Superior temporal gyrus (tissue), 1 donor: ENCODE results near the gene SYTL3.
"Not testable (repeated sequence)": the region's sequence is repeated elsewhere in the genome, so short reads cannot be mapped to it uniquely, and the experiment has no call there.

Source experiments
- DNase-seq: peaks from one replicate; pipeline ENCODE4 v3.0.0-alpha.2; 2016; ENCODE audit errors: extremely low spot score

The SYTL3 gene

DNA sequence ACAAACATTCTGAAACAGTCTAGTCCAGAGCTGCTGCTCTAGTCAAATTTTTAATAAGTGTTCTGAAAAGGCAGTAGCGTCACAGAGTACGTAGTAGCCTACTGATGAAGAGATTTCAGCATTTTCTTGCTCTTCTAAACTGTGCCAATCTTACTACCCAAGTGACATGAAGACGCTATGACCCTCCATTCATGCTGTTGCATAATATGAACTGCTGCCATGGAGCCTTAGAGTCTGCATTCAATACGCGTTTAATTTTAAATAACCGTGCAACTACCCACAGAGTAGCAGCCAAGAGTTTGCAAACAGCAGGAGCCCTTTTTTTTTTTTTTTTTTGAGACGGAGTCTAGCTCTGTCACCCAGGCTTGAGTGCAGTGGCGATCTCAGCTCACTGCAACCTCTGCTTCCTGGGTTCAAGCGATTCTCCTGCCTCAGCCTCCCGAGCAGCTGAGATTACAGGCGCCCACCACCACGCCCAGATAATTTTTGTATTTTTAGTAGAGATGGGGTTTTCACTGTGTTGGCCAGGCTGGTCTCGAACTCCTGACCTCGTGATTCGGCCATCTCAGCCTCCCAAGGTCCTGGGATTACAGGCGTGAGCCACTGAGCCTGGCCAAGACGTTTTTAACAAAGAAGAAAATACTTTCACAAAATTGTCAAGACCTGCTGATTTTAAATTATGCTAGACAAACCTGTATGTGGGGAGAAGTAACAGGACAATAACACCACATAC, 125.0 kb downstream of the SYTL3 start:
- no peak for DNase-seq

DNA sequence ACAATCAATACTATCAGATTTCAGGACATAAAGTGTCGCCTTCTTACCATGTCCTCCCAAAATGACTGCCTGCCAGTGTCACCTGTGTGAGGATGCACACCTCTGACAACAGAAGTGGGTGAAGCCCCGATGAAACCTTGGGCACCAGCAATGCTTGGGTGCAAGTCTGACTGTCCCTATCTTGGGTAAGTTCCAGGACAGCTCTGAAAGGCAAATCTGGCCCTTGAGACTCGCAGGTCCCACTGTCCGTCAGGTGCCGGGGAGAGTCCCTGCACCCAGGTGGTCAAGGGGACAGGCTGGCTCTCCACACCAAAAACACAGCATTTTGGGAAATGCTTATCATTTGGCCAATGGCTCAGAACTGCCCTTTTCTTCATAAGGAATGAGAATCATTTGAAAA, 126.0 kb downstream of the SYTL3 start:
- DNase-seq: no peak

DNA sequence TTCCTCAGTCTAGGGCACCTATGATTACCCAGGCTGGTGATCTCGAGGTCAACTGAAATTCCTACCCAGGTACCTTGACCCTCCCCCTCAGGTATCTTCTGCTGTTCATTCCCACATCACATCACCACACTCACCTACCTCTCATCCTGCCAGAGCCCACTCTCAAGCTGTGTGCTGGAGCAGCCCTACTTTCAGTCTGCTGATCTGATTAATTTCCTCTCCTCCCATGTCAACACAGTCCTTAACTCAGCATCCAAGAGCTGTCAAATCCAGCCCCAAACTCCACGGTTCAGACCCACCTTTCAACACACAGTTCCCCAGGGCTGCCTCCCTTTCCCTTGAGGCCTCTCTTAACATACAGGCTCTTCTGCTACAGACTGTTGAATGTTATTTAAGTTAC, 126.9 kb downstream of the SYTL3 start:
- no peak for DNase-seq

DNA sequence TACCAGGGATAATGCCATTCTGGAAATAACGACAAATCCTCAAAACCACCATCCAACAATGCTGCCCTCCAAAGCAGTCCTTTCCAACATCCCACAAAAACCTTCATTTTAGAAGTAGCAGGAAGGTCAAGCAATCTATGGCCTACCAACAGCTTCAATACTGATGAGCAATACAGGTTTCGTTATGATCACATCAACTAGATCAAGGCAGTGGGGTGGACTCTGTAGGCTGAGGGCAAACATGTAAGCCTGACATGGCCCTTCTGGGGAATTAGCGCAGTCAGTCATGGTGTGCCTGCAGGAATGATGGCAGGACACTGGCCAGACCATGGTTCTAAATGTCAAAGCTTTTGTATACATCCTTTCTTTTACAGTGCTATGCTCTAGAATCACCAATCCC, 127.7 kb downstream of the SYTL3 start:
- no peak for DNase-seq

DNA sequence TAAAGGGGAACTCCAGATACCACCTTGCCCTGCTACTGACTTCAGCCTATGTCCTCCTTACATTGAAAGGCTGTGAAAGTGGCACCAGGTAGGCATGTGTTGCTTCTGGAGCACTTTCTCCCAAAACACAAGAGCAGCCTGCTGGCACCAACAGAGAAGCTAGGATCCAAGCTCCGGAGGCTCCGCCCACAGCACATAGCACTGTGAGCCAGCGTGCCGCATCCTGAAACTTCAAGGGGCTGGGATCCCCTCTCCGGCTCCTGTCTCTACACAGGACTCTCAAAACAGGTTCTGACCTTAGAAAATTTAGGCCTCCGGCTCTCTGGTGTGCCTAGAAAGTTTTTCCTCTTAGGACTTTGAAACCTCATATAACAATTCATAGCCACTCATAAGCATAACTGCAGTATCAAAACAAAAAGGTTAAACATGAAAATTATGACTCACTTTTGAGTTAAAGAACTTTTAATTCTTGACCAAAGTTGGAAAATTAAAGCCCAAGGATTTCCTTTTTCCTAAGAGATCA, 128.2 kb downstream of the SYTL3 start:
- DNase-seq: no peak

DNA sequence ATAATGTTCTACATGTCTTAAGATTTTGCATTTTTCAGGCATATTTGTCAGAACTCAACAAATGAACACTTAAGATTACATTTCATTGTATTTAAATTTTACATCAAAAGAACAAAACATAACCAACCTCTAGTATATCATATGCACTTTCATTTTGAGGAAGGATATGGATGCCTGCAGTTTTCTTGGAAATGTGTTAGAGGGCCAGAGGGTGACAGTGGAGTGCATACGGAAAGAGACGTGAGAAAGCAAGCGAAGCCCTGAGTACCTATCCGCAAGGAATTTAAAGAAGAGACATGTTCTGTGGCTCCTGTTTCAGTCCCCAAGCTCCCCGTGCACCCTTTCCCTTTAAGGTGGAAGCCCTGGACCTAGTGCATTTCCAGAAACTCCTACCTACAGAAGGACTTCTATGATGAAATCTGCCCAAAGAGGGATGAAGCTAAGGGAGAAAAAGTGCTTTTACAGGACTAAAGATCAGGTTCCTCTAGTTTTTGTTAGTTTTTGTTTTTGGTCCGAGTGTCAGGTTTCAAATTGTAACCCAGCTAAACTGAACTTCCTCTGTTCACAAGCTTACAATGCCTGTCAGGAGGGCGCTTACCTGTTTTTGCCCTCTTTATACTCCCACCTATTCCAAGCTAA, 130.5 kb downstream of the SYTL3 start:
- no peak for DNase-seq

DNA sequence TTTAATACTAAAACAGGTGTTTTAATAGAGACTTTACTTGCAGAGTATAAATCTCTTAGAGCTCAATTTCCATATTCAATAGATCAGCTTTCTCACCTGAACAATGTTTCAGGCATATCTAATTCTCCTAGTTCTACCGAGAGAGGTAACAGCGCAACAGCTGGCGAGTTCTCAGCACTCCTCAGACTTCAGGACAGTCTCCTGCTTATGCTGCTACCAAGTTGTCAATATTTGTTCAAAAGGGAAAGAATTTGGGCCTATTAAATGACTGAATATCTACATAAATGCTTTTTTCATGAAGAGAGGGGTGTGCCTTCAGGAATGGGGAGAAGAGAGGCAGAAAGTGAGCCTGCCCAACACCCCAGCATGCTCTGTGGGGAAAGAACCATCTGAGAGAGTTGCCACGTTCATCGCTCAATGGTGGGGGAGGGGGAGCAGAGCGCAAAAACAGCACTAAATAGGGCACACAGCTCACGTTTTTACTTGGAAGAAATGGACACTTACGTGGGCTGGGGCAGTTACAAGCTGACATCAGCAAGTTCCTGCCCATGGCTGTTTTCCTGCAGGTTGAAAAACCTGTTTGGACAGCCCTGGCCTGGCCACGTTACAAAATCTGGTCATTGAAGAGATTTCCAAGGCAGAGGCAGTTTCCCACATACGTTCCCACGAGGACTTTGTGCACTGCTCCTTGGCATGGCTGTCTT, 131.3 kb downstream of the SYTL3 start:
- no peak for DNase-seq

DNA sequence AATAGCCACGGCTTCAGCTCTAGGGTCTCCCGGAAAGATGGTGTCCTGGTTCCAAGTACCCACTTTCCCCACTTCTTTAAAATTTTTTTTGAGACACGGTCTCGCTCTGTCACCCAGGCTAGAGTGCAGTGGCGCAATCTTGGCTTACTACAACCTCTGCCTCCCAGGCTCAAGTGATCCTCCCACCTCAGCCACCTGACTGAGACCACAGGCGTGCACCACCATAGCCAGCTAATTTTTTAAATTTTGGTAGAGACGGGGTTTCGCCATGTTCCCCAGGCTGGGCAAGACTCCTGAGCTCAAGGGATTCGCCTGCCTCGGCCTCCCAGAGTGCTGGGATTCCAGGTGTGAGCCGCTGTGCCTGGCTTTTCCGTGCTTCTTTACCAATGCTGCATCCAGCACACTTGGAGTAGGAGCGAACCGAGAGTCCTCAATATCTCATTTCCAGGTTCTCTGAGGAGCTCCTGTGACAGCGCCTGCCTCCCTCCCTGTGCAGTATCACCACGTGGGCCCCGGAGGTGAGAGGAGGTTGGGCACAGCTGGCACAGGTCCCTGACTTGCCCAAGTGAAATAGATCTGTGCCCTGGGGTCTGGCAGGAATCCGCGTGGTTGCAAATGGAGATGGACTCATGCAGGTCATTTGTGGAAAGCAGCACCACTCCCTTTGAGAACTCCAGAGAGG, 132.0 kb downstream of the SYTL3 start:
- no peak for DNase-seq

DNA sequence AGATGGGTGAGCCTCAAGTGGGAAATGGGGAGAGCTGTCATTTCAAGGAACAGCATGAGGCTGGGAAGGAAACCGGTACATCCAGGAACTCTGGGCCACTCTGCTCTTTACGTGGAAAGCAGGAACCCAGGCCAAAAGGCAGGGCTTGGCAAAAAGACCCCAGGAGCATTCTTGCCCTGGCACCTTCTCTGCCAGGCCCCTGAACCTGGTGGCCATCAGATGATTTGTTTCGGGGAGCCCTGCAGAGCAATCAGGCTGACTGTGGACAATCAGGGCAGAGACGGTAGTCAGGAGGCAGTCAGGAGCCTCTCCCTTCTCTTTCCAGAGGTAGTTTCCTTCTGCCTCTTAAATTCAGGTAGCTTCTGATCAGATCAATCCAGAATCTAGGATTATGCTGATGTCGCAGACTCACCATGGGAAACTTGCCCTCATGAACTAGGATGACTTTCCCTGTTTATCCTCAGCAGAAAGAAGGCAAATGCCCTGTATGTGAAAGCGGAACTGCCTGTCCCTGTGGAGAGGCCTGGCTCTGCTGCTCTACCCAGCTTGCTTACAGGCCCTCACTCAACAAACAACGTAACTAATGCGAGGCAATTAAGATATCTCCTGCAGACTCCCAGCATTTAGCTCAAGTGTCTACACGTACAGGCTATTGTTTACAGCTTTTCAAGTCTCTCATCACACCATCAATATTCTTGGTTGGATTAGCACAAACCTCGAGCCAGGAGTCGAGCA, 132.7 kb downstream of the SYTL3 start:
- no peak for DNase-seq

DNA sequence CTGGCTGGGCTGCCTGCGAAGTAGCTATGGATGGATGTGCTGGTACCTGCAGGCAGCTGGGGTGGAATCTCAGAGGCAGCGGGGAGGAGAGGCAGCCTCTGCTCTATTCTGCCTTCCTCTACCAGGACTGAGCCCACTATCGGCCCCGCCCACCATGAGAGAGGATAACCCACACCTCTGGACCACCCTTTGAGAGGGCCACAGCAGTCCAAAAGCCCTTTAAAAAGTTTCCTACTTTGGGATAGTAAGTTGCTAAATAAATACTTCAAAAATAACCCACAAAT, 133.3 kb downstream of the SYTL3 start:
- DNase-seq: no peak

DNA sequence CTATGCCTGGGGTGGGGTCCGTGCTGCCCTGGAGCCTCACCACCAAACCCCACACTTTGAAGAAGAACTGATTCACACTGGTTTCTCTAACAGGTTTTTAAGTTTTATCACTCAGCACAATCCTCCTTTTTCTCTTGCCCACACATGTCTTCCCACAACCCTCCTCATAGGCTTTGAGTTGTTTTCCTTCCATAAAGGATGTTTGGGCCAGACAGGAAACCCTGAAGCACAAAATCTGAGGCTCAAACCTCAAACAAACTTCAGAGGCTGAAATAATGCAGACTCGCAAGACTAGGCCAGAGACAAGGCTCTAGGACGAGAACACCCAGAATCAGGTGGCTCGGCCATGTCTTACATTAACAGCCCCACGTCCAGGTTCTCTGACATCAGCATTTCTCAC, 134.0 kb downstream of the SYTL3 start:
- no peak for DNase-seq

DNA sequence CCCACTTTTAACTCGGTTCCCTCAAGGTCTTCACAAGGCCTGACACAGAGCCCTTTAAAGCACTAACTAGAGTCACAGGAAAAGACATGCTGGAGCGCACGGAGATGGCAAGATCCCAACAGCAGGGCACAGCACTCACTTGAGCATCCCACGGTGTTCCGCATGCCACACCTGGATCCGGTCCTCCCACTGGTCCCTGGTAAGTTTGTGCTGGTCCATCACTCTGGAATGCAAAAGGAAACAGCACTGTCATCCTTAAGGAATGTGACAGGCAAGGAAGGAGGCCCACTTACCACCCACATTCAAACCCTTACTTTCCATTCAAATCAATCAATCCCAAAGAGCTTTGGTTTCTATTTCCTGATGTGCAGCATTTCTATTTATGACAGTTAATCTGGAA, 134.7 kb downstream of the SYTL3 start:
- no peak for DNase-seq

DNA sequence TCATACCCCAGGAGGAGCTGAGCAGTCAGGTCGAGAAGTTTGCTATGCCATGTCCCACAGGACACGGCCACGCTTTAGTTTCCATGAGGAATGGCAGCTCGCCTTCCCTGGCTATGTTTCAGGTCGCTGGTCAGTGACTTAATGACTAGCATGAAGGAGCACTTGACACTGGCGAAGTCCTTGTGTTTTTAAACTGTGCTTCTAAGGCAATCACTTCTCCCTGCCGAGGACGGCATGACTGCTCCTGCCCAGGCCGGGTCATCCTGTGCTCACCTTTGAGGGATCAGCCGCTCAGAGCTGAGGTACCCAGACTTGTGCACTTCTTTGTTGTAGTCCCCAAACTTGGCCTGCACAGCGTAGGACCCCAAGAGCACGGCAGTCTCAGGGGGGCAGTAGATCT, 135.2 kb downstream of the SYTL3 start:
- DNase-seq: no peak

DNA sequence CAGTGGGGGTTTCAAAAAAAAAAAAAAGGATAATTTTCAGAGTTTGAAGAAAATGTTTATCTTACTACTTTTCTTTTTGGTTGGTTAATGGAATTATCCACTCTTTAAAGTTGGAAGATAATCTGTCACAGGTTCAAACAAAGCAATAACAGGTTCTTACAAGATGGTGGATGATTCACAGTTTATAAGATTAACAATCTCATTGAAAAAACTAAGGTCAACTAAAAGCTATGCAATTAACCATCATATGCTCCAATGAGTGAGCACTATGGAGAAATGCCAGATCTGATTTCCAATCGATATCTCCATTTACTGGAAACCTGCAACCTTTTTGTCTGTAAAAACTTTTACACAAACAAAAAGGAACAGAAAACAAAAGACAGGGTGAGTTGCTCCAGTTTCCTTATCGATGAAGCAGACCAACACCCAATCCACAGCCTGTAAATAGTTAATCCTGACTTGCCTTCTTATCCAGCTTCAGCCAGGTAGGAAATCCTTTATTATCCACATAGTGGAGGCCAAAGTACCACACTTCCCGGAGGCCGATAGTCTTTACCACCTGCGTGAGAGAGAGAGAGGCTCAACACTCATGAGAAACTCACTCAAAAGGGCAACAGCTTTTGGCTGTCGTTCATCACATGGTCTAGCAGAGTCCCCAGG, 136.9 kb downstream of the SYTL3 start:
- no peak for DNase-seq

DNA sequence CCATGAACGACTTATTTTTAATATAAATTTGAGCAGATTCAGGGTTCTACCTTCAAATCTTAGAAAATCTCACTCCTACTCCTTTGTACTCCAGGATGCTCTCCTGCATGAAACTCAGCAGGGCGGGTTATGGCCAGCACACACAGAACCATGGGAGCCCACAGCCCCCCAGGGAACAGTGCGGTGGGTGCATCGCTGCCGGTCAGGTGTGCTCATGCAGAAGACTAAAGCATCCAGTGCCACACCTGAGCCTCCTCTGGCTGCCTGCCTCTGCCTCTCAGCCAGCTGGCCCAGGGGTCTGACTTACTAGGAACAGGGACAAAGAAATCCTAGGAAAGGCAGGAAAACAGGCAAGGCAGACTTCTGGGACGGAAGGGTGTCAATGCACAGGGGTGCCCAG, 137.5 kb downstream of the SYTL3 start:
- no peak for DNase-seq

DNA sequence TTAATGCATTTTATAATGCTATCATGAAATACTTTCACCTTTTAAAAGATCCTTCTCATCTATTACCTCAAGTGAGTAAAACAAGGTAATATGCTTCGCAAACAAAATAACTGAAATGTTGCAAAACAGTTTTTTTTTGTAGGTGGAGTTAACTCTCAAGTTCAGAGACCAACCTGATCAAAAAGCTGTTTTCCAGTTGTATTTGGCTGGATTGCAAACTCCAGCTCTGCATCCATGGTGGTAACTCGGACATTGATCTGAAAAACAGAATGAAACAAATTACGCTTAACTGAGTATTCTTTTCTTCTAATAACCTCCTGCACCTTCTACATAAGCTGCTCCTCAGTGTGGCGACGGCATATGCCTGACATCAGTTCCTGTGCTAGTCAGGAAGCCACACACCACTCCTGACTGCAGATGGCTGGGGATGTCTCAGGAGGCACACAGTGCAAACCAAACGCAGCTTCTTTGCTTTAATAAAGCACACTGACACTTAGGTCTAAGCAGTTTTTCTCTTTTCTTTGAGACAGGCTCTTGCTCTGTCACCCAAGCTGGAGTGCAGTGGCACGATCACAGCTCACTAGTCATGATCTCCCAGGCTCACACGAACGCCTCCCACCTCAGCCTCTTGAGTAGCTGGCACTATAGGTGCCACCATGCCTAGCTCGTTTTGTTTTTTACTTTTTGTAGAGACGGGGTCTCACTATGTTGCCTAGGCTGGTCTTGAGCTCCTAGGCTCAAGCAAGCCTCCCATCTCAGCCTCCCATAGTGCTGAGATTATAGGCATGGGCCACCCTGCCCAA, 139.5 kb downstream of the SYTL3 start:
- DNase-seq: no peak

DNA sequence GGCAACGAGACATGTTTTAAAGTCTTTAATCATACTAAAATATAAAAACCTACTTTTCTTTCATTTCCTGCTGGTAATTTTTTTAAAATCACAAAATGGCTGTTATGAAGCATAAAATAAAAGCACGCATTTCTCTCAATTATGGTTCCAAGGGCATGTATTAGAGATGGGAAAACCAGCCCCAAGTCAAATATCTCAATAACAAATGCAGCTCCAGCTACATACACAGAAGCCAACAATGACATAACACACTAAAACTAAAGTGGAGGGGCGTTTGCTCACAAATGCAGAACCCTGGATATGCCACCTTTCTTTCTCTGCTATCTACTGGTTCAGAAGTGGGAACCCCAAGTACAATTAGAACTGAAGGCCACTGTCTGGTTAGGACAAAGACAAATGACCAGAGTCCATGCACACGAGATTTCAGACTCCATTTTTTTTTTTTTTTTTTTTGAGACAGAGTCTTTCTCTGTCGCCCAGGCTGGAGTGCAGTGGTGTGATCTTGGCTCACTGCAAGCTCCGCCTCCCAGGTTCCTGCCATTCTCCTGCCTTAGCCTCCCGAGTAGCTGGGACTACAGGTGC, 141.5 kb downstream of the SYTL3 start:
- no peak for DNase-seq

DNA sequence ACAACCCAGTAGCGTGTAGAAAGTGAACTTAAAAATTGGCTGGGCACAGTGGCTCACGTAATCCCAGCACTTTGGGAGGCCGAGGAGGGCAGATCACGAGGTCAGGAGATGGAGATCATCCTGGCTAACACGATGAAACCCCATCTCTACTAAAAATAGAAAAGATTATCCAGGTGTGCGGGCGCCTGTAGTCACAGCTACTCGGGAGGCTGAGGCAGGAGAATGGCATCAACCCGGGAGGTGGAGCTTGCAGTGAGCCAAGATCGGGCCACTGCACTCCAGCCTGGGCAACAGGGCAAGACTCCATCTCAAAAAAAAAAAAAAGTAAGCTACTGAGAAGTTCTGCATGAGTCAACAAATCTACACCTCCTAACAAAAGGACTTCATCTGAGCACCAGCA, 142.7 kb downstream of the SYTL3 start:
- DNase-seq: not testable (repeated sequence)

DNA sequence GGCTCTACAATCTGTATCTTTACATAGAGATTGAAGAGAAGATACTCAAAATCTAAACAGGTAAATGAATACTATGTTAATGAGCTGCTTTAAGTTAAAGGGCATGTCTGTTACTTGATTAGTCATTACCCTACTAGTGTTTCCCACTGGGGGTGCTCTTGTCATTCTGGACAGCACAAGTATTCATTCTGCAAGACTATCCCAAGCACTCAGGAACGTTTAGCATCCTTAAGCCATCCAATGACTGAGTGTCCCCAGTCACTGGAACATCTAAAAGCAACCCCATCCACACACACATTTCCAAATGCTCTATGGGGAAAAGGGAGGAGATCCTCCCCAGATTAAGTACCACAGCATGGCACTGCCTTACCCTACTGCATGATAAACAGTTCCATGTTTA, 143.6 kb downstream of the SYTL3 start:
- DNase-seq: no peak

DNA sequence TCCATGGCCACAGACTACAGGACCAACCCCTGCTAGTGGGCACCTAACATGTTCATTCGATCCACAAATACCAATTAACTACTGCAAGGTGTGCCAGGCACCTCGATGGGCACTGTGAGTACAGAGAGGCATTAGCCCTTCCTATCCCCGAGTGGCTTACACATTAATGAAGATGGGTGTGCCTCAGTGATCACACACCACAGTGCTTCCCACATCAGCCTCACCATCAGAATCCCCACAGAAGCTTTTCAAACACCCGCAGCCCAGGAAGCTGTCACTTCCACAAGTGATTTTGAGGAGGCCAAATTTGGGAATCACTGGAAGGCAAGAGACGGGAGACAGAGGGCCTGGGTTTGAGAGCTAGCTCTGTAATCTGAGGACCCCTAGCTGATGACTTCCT, 145.7 kb downstream of the SYTL3 start:
- no peak for DNase-seq
